Kidney epithelial cell (primary cell): ENCODE results near the gene MED29. TPM values are rescaled to one million over a fixed set of nuclear protein-coding genes. Genes with fewer than 3 reads are reported as not detected.

Experiments used
- DNase-seq: peaks from one replicate; pipeline ENCODE4 v3.0.0-alpha.2; 2010; ENCODE audit warnings: low read depth
- H3K27me3 ChIP-seq: 2 replicates; pipeline ENCODE4 v1.6.0; 2011; ENCODE audit warnings: low read length; ENCODE audit not compliant: control insufficient read depth, insufficient read depth
- H3K36me3 ChIP-seq: 2 replicates; pipeline ENCODE4 v1.5.1; 2011; ENCODE audit warnings: low read length; ENCODE audit not compliant: control insufficient read depth, insufficient read depth
- H3K4me3 ChIP-seq: 2 replicates; pipeline ENCODE4 v1.5.1; 2011; ENCODE audit warnings: low read depth, mild to moderate bottlenecking, control low read depth, low read length
- CTCF ChIP-seq: IDR thresholded peaks from 2 replicates; pipeline ENCODE4 v1.5.1; 2011; ENCODE audit warnings: mild to moderate bottlenecking, moderate library complexity, low read length, control low read depth, inconsistent platforms; ENCODE audit not compliant: insufficient read depth, poor library complexity, severe bottlenecking
- total RNA-seq: library from RNA; depleted of rRNA; stranded (reverse); fragments of >200 nt; gene quantifications from 2 replicates; pipeline ENCODE4 v1.2.3, GENCODE V29; 2015

Gene MED29
- total RNA-seq, 1 donor from 2014 or later: 22.8 TPM

DNA sequence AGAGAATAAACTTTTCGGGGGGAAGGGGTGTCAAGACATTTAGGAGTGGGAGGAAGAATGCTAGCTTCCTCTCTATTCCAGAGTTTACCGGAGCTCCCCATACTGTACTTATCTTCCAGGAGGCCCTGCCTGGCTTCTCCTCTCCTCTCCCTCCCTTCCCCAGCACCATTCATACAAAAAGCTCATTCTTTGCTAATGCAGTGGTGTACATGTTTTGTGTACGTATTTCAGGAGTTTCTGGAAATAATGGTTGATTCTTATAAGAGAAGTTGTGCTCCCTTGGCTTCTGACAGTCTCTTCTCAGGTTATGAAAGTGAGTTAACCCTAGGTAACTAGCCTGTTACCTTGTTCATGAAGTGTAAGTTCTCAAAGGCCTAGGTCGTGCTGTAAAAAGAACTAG lies 41.9 kb upstream of the MED29 start:
- DNase-seq: no peak
- H3K36me3 ChIP-seq: peaks cover 1% of the 10 kb centered on the region
- no peaks in the 10 kb centered on the region for H3K27me3 ChIP-seq
- TF ChIP-seq CTCF: no peak
- no peak overlapping the region for H3K4me3 ChIP-seq

DNA sequence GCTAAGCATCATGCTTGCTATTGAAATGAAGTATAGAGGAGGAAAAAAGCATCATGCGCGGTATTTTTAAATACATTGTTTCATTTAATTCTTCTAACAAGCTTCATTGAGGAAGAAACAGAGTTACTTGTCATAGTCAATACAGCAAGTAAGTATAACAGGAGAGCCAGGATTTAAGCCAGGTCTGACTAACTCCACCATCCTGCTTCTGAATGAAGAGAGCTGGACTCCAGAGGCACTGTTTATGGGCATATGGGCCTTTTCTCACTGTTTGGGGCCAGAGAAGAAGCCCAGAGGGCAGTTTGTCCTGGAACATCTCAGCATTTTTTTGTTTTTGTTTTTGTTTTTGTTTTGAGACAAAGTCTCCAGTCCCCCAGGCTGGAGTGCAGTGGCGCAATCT lies 41.0 kb upstream of the MED29 start:
- no peaks in the 10 kb centered on the region for H3K27me3 ChIP-seq
- no peak for TF ChIP-seq CTCF
- no peak overlapping the region for H3K4me3 ChIP-seq
- H3K36me3 ChIP-seq: peaks cover 1% of the 10 kb centered on the region
- no peak for DNase-seq

- no peak for TF ChIP-seq CTCF
- H3K36me3 ChIP-seq: peaks cover 1% of the 10 kb centered on the region
- no peak overlapping the region for H3K4me3 ChIP-seq
- H3K27me3 ChIP-seq: no peaks in the 10 kb centered on the region
- DNase-seq: no peak
Measured at GRCh38 chr19:39351537-39352064, 39.6 kb upstream of the MED29 start.

DNA sequence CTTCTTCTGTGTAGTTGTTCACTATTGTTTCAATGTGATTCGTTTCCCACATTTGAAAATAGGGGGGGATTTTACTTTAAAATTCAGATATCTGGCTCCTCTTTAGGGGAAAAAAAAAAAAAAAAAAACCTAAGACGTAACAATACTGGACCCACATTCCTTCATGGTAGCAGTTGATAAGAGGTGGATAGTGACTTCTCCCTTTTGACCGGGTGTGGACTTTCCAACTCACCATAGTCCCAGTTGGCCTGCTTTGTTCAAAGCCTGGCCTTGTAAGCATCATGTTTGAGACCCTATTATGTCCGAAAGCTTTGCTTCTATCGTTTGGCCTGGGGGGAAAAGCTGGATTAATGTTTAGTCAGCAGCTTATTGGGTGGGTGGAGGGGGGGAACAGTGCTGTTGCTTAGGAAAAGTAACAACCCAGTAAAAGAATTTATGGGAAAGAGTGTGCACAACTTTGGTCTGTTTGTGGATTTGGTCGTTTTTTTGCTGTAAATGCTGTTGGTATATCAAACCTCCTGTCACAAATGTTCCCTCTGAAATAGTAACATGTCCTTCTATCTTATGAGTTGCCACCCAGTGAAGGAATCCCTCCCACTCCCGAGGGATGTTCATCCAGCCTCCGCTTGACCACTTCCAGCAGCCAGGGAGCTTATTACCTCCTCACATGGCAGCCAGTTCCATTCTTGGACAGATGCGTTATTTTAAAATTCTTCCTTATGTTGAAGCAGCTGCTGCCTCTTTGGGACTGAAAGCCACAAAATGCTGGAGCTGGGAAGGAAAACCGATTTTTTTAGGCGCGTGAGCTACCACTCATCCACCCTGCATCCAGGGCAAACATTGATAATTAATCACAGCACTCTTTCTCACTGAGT lies 38.6 kb upstream of the MED29 start:
- Histone ChIP-seq H3K4me3 (no peak overlapping the region), H3K27me3 (no peaks in the 10 kb centered on the region), H3K36me3 (peaks cover 1% of the 10 kb centered on the region)
- DNase-seq: no peak
- no peak for TF ChIP-seq CTCF

GRCh38 chr19:39355253-39355652 lies 35.9 kb upstream of the MED29 start:
- no peaks in the 10 kb centered on the region for H3K27me3 ChIP-seq
- DNase-seq: no peak
- no peak for TF ChIP-seq CTCF
- H3K4me3 ChIP-seq: no peak overlapping the region
- peaks cover 3% of the 10 kb centered on the region for H3K36me3 ChIP-seq
